IPS-18a (cell line): ENCODE results near the gene NOL3.

Source experiments
- H3K27ac ChIP-seq: one replicate; pipeline ENCODE4 v1.5.1; 2013; ENCODE audit warnings: low read length
- H3K27me3 ChIP-seq: one replicate; pipeline ENCODE4 v1.6.1; 2013; ENCODE audit warnings: mild to moderate bottlenecking, low read length; ENCODE audit not compliant: control insufficient read depth, insufficient read depth
- H3K36me3 ChIP-seq: one replicate; pipeline ENCODE4 v1.6.1; 2013; ENCODE audit warnings: low read depth, low read length; ENCODE audit not compliant: control insufficient read depth
- H3K4me1 ChIP-seq: one replicate; pipeline ENCODE4 v1.6.1; 2013; ENCODE audit warnings: low read depth, low read length; ENCODE audit not compliant: control insufficient read depth
- H3K4me3 ChIP-seq: one replicate; pipeline ENCODE4 v1.5.1; 2013; ENCODE audit warnings: low read length
- H3K9ac ChIP-seq: one replicate; pipeline ENCODE4 v1.6.1; 2013; ENCODE audit warnings: mild to moderate bottlenecking, low read length, moderate library complexity
- H3K9me3 ChIP-seq: one replicate; pipeline ENCODE4 v1.6.1; 2013; ENCODE audit warnings: low read depth, low read length; ENCODE audit not compliant: control insufficient read depth

Gene NOL3

DNA sequence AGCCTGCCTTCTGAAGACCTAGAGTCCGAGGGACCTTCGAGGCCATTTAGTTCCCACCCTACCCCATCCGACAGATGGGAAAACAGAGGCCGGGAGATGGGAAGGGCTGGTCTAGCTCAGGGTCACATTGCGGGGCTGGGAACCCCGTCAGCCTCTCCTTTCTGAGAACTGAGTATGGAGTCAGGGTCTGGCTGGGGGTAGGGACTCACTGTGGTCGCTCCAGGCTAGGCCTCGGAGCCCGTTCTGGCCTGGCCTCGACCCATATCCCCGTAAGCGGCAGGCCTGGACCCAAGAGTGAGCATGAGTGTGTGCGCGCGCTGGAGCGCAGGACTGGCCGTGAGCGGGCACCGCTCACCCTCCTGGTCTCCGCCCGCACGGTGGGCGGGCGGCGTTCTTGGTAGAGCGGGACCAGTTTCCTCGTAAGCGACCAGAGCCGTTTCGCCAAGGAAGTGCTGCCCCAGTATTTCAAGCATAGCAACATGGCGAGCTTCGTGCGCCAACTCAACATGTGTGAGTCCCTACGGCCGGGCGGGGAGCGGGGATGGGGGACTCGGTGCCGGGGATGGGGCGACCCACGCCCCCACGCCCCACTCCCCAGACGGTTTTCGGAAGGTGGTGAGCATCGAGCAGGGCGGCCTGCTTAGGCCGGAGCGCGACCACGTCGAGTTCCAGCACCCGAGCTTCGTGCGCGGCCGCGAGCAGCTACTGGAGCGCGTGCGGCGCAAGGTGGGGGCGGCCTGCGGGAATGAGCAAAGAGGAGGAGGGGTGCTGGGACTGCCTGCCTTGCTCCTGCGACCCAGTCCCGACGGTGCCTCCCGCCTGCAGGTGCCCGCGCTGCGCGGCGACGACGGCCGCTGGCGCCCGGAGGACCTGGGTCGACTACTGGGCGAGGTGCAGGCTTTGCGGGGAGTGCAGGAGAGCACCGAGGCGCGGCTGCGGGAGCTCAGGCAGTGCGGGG lies 4.9 kb upstream of the NOL3 start:
- Histone ChIP-seq H3K36me3 (no peaks in the 10 kb centered on the region), H3K9ac (no peak overlapping the region), H3K4me3 (peak overlapping the region; percentile 37), H3K27me3 (peaks cover 99% of the 10 kb centered on the region), H3K27ac (no peak overlapping the region), H3K4me1 (peaks cover 11% of the 10 kb centered on the region), H3K9me3 (no peaks in the 10 kb centered on the region)

DNA sequence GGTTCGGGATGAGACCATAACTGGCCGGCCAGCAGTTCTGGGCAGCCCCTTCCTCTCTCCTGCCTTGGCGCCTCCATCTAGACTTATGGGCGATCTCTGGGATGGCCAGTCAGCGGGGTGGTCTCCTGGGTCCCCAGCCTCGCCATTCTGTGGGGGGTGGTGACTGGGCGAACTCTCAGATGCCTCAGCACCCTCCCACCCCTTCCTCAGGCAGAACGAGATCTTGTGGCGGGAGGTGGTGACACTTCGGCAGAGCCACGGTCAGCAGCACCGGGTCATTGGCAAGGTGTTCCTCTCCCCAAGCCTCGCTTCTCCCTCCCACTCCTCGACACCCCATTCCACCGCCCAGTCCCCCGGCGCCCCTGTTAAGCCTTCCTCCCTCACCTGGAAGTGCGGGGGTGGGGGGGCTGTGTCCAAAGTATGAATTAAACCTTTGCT lies 4.2 kb upstream of the NOL3 start:
- Histone ChIP-seq H3K9ac (no peak overlapping the region), H3K9me3 (no peaks in the 10 kb centered on the region), H3K27ac (no peak overlapping the region), H3K4me1 (peaks cover 11% of the 10 kb centered on the region), H3K36me3 (no peaks in the 10 kb centered on the region), H3K4me3 (no peak overlapping the region), H3K27me3 (peaks cover 97% of the 10 kb centered on the region)

DNA sequence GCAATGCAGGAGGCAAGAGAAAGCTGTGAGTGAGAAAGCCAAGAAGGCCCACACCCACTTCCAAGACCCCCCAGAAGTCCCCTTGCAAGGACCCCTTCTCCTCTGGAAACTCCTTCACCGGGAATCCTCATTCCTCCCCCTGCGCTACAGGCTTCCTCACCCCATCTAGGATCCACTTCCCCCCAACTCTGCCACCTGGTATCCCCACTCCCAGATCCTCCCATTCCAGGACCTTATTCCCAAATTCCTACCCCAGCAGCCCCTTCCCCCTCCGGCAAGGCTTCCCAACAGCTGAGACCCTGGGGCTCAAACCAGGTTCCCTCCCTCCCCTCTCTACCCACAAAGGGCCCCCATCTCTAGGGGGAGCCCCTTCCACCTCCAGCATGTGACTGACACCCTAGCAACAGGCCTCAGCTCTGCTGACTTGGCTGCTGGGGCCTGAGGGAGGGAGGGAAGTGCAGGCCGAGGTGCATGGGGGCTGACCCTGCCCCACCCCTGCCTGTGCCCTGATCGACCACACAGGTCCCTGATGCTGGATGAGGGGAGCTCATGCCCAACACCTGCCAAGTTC lies 3.7 kb upstream of the NOL3 start:
- Histone ChIP-seq H3K36me3 (no peaks in the 10 kb centered on the region), H3K9me3 (no peaks in the 10 kb centered on the region), H3K4me3 (no peak overlapping the region), H3K27me3 (peaks cover 97% of the 10 kb centered on the region), H3K4me1 (peaks cover 12% of the 10 kb centered on the region), H3K27ac (no peak overlapping the region), H3K9ac (no peak overlapping the region)

DNA sequence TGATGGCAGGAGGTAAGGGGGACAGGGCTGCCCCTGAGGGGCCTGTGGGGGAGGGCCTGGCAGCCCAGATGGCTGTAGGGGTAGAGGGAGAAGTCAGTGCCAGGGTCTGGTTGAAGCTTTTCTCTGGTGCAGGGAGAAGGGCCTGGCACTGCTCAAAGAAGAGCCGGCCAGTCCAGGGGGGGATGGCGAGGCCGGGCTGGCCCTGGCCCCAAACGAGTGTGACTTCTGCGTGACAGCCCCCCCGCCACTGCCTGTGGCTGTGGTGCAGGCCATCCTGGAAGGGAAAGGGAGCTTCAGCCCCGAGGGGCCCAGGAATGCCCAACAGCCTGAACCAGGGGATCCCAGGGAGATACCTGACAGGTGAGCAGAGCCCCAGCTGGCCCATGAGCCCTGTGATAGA lies 2.8 kb upstream of the NOL3 start:
- no peaks in the 10 kb centered on the region for H3K9me3 ChIP-seq
- no peak overlapping the region for H3K9ac ChIP-seq
- peaks cover 97% of the 10 kb centered on the region for H3K27me3 ChIP-seq
- H3K36me3 ChIP-seq, result no peaks in the 10 kb centered on the region
- H3K4me1 ChIP-seq, result peaks cover 12% of the 10 kb centered on the region
- no peak overlapping the region for H3K27ac ChIP-seq
- no peak overlapping the region for H3K4me3 ChIP-seq

DNA sequence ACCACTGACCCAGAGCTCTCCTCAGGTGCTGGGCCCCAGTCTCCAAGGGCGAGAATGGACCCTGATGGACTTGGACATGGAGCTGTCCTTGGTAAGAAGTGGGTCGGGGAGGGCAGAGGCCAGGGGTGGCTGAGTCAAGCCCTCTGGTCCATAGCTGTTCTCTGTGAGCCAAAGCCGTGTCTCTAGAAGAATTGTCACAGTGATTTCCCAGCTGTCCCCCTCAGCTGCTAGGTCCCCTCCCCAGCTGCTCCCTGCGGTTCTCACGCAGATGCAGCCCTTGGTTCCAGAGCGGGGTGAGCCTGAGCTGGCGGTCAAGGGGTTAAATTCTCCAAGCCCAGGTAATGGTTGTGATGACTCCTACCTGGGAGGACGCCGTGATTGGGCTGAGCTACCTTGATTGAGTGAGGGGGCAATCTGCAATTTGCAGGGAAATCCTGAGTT lies 1.3 kb upstream of the NOL3 start:
- Histone ChIP-seq H3K27me3 (peaks cover 97% of the 10 kb centered on the region), H3K4me3 (peak overlapping the region; percentile 66), H3K27ac (no peak overlapping the region)

DNA sequence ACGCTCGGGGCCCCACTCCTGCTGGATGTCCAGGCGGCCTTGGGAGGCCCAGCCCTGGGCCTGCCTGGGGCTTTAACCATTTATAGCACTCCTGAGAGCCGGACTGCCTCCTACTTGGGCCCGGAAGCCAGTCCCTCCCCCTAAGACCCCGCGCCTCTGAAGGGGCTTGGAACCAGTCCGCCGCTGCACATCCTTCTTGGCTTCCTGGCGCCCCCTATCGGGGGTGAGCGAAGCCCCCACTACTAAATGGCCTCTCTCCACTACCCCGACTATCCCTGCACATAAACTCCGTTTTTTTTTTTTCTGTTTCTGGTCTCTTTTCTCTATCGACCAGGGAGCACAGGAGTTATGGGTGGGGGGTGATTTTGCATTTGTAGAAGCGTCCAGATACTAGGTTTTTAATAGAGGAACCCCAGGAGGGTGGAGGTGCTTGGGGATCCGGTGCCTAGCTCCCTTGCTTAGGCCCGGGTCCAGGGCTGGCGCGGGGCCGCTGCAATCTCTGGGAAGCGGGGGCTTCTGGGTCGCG lies 633 bp upstream of the NOL3 start:
- peaks cover 19% of the 10 kb centered on the region for H3K4me1 ChIP-seq
- no peak overlapping the region for H3K9ac ChIP-seq
- no peaks in the 10 kb centered on the region for H3K9me3 ChIP-seq
- peaks cover 97% of the 10 kb centered on the region for H3K27me3 ChIP-seq
- H3K27ac ChIP-seq, result no peak overlapping the region
- no peaks in the 10 kb centered on the region for H3K36me3 ChIP-seq
- H3K4me3 ChIP-seq, result peak overlapping the region; percentile 66

More for the DNA sequence above, 1.3 kb upstream of the NOL3 start:
- peaks cover 19% of the 10 kb centered on the region for H3K4me1 ChIP-seq
- no peak overlapping the region for H3K9ac ChIP-seq
- no peaks in the 10 kb centered on the region for H3K36me3 ChIP-seq
- H3K9me3 ChIP-seq, result no peaks in the 10 kb centered on the region

DNA sequence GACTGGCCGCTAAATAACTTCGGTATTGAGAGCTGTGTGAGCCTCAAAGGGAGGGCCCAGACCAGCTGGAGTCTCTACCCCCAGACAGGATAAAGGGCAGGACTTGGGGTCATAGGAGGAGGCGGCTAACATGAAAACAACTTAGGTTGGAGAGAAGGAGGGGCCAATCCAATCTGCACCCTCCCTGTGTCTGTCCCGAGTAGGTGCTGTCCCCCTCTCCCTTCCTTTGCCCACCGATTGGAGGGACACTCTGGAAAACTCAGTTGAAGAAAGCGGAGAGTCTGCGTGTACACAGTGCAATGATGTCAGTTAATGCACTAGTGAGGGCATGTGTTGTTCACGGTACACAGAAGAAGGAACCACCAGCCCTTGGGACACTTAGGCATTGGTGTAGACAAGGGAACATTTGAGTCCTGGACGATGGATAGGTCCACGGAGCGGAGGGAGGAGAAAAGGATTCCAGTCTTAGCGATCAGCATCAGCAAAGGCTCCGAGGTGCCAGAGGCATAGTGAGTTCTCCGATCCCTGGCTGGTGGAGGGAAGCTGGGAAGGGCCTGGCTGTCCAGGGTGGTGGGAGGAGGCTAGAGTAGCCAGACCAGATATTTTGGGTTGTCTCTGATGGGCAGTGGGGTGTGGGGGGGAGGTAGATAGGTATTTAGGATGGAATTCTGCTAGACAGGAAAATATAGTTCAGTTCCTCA lies 761 bp downstream of the NOL3 start:
- Histone ChIP-seq H3K27me3 (peaks cover 97% of the 10 kb centered on the region), H3K4me1 (peaks cover 19% of the 10 kb centered on the region), H3K4me3 (peak overlapping the region; percentile 40), H3K36me3 (no peaks in the 10 kb centered on the region), H3K9ac (no peak overlapping the region), H3K27ac (no peak overlapping the region), H3K9me3 (no peaks in the 10 kb centered on the region)

DNA sequence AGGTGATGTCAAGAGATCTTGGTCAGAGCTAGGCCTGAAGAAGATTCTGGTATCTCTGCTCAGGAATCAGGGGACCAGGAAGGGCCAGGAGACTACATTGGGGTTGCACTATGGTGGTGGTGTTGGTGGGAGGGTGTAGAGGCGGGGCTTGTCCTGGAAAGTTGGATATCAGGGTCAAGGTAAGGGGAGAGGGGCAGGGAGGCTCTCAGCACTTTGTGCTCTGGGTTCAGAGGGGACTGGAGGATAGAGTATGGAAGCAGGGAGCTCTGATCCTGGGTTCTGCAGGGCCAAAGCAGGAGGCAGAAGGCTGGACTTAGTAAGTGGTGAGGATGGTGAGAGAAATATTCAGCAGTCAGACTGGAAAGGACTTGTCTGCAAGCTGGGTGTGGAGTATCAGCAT lies 3.0 kb downstream of the NOL3 start:
- H3K36me3 ChIP-seq, result no peaks in the 10 kb centered on the region
- peaks cover 94% of the 10 kb centered on the region for H3K27me3 ChIP-seq
- no peak overlapping the region for H3K27ac ChIP-seq
- H3K4me1 ChIP-seq, result peaks cover 19% of the 10 kb centered on the region
- peak overlapping the region; percentile 57 for H3K4me3 ChIP-seq
- no peaks in the 10 kb centered on the region for H3K9me3 ChIP-seq
- no peak overlapping the region for H3K9ac ChIP-seq

DNA sequence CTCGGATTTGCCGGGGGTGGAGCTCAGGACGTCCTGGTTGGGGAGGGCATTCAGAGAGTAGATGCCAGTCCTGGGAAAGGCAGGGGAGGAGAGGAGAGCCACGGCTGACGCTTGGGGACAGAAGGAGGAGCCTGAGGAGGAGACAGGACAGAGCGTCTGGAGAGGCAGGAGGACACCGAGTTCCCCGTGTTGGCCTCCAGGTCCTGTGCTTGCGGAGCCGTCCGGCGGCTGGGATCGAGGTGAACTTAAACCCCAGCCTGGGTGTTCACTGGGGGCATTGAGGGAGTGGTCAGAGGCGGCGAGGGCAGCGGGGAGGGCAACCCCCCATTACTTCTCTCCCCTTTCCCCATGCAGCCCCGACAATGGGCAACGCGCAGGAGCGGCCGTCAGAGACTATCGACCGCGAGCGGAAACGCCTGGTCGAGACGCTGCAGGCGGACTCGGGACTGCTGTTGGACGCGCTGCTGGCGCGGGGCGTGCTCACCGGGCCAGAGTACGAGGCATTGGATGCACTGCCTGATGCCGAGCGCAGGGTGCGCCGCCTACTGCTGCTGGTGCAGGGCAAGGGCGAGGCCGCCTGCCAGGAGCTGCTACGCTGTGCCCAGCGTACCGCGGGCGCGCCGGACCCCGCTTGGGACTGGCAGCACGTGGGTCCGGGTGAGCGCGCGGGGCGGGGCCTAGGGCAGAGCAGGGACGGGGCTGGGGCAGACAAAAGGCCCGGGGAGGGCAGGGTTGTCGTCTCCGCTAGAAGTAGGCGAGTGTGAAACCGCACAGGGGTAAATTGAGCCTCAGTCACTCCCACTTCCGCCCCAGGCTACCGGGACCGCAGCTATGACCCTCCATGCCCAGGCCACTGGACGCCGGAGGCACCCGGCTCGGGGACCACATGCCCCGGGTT lies 3.7 kb downstream of the NOL3 start:
- Histone ChIP-seq H3K27me3 (peaks cover 93% of the 10 kb centered on the region), H3K27ac (no peak overlapping the region), H3K9me3 (no peaks in the 10 kb centered on the region), H3K4me1 (peaks cover 17% of the 10 kb centered on the region), H3K9ac (no peak overlapping the region), H3K4me3 (peak overlapping the region; percentile 57), H3K36me3 (no peaks in the 10 kb centered on the region)

DNA sequence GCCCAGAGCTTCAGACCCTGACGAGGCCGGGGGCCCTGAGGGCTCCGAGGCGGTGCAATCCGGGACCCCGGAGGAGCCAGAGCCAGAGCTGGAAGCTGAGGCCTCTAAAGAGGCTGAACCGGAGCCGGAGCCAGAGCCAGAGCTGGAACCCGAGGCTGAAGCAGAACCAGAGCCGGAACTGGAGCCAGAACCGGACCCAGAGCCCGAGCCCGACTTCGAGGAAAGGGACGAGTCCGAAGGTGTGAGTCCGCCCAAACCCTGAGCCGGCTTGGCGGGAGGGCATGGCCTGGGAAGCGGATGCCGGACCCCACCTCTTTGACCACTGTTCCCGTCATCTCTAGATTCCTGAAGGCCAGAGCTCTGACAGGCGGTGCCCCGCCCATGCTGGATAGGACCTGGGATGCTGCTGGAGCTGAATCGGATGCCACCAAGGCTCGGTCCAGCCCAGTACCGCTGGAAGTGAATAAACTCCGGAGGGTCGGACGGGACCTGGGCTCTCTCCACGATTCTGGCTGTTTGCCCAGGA lies 4.4 kb downstream of the NOL3 start:
- H3K27me3 ChIP-seq, result peaks cover 93% of the 10 kb centered on the region
- peak overlapping the region; percentile 57 for H3K4me3 ChIP-seq
- H3K27ac ChIP-seq, result no peak overlapping the region
- H3K36me3 ChIP-seq, result no peaks in the 10 kb centered on the region
- H3K4me1 ChIP-seq, result peaks cover 12% of the 10 kb centered on the region
- no peak overlapping the region for H3K9ac ChIP-seq
- H3K9me3 ChIP-seq, result no peaks in the 10 kb centered on the region
